Activated B cell treated with CpG ODN at 0.5 μM for 24 hours (primary cell): ENCODE results near the gene DEFB128. TPM values are rescaled to one million over a fixed set of nuclear protein-coding genes. Genes with fewer than 3 reads are reported as not detected.
A peak's percentile ranks its signal among the peaks of the same experiment; 100 is the strongest.

Source experiments
- ATAC-seq: fragments of 200-7000 bp; cut with Tn5 transposase; one replicate; pipeline ENCODE4 v1.10.0; 2021; ENCODE audit warnings: low read depth, mild to moderate bottlenecking, moderate library complexity
- CTCF ChIA-PET: fragments of 350-600 bp; sonication (Branson Sonifier 250); formaldehyde crosslinking; loops from one replicate; lab custom pipeline; 2021; ENCODE audit warnings: antibody characterized with exemption; lab: Charles Lee
- POLR2A ChIA-PET: fragments of 350-600 bp; sonication (Branson Sonifier 250); formaldehyde crosslinking; loops from one replicate; lab custom pipeline; 2021; ENCODE audit warnings: antibody characterized with exemption; lab: Charles Lee
- DNase-seq: peaks from one replicate; pipeline ENCODE4 v3.0.0; 2022
- H3K27ac Mint-ChIP-seq: one replicate; pipeline ENCODE4 v1.8.0; 2020; ENCODE audit warnings: mixed read lengths
- H3K27me3 Mint-ChIP-seq: one replicate; pipeline ENCODE4 v1.8.0; 2021; ENCODE audit warnings: mixed read lengths
- H3K36me3 Mint-ChIP-seq: one replicate; pipeline ENCODE4 v1.8.0; 2021; ENCODE audit warnings: low read depth, mixed read lengths
- H3K4me1 Mint-ChIP-seq: one replicate; pipeline ENCODE4 v1.8.0; 2021; ENCODE audit warnings: mixed read lengths
- H3K4me3 Mint-ChIP-seq: one replicate; pipeline ENCODE4 v1.8.0; 2020; ENCODE audit warnings: mild to moderate bottlenecking, mixed read lengths
- H3K9me3 Mint-ChIP-seq: one replicate; pipeline ENCODE4 v1.8.0; 2020; ENCODE audit warnings: mixed read lengths
- intact Hi-C: fragments of 100-400 bp; cut with micrococcal nuclease; formaldehyde crosslinking; loops from one replicate; pipeline ENCODE4 v1.15.1; 2024
- total RNA-seq: library from RNA; stranded (reverse); gene quantifications from 2 replicates; pipeline ENCODE4 v1.2.3, GENCODE V29; 2022
- TF ChIP-seq, protein P1 (sequence below): fragments of 200-600 bp; IDR thresholded peaks from one replicate; pipeline ENCODE4 v1.8.0; 2022; ENCODE audit warnings: antibody characterized with exemption, mild to moderate bottlenecking

DEFB128 gene
- total RNA-seq, result not detected in 2 replicates

GRCh38 chr20:189611-190010, at the start of gene DEFB128:
TSS of gene DEFB128 (minus strand) at chr20:189711. CDS start at chr20:189623, 88 bp downstream.
- H3K9me3 Mint-ChIP-seq, result peaks cover 10% of the 10 kb centered on the region
- intact Hi-C loops, result no loop called here
- no peaks in the 10 kb centered on the region for H3K36me3 Mint-ChIP-seq
- H3K27ac Mint-ChIP-seq, result no peak within 1 kb of the TSS
- TF ChIP-seq, protein P1, sequence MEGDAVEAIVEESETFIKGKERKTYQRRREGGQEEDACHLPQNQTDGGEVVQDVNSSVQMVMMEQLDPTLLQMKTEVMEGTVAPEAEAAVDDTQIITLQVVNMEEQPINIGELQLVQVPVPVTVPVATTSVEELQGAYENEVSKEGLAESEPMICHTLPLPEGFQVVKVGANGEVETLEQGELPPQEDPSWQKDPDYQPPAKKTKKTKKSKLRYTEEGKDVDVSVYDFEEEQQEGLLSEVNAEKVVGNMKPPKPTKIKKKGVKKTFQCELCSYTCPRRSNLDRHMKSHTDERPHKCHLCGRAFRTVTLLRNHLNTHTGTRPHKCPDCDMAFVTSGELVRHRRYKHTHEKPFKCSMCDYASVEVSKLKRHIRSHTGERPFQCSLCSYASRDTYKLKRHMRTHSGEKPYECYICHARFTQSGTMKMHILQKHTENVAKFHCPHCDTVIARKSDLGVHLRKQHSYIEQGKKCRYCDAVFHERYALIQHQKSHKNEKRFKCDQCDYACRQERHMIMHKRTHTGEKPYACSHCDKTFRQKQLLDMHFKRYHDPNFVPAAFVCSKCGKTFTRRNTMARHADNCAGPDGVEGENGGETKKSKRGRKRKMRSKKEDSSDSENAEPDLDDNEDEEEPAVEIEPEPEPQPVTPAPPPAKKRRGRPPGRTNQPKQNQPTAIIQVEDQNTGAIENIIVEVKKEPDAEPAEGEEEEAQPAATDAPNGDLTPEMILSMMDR, result no peak
- ChIA-PET POLR2A (no interaction called here), CTCF (no interaction called here)
- H3K27me3 Mint-ChIP-seq, result peaks cover 33% of the 10 kb centered on the region
- no peaks in the 10 kb centered on the region for H3K4me1 Mint-ChIP-seq
- H3K4me3 Mint-ChIP-seq, result no peak within 1 kb of the TSS
- DNase-seq, result no peak
- ATAC-seq, result no peak

GRCh38 chr20:237929-238328, 48.4 kb upstream of the DEFB128 start:
- Mint-ChIP-seq H3K4me1 (peaks cover 25% of the 10 kb centered on the region), H3K36me3 (no peaks in the 10 kb centered on the region), H3K27me3 (peaks cover 3% of the 10 kb centered on the region), H3K4me3 (peak overlapping the region; percentile 83), H3K27ac (peak overlapping the region; percentile 94), H3K9me3 (no peaks in the 10 kb centered on the region)
- ChIA-PET POLR2A (interaction anchor here (0.6 to 1.3 kb wide), 5 partner anchors 10 to 86 kb away, joined by 3 to 5 read pairs (median 3); partner anchors contain the start of gene DEFB129), CTCF (interaction anchor here (0.9 to 2.0 kb wide), 2 partner anchors 13 to 28 kb away, joined by 3 to 8 read pairs; no protein-coding TSS in a partner anchor)
- TF ChIP-seq, protein P1, result no peak
- ATAC-seq, result peak; percentile 69
- DNase-seq, result no peak
- intact Hi-C loops, result no loop called here

GRCh38 chr20:237489-237888, 48.0 kb upstream of the DEFB128 start:
- ATAC-seq (peak; percentile 86), DNase-seq (no peak)
- TF ChIP-seq, protein P1, result no peak
- H3K27me3 Mint-ChIP-seq, result peaks cover 3% of the 10 kb centered on the region
- intact Hi-C loops, result no loop called here
- peak overlapping the region; percentile 83 for H3K4me3 Mint-ChIP-seq
- no peaks in the 10 kb centered on the region for H3K9me3 Mint-ChIP-seq
- H3K36me3 Mint-ChIP-seq, result no peaks in the 10 kb centered on the region
- CTCF ChIA-PET, result interaction anchor here (0.9 to 2.0 kb wide), 2 partner anchors 12 to 29 kb away, joined by 3 to 8 read pairs; no protein-coding TSS in a partner anchor
- H3K27ac Mint-ChIP-seq, result peak overlapping the region; percentile 94
- peaks cover 25% of the 10 kb centered on the region for H3K4me1 Mint-ChIP-seq
- POLR2A ChIA-PET, result interaction anchor here (0.8 to 1.3 kb wide), 4 partner anchors 10 to 87 kb away, joined by 3 to 4 read pairs (median 3); partner anchors contain the start of gene DEFB129

GRCh38 chr20:235891-236290, 46.4 kb upstream of the DEFB128 start:
- Mint-ChIP-seq H3K4me3 (no peak overlapping the region), H3K27ac (no peak overlapping the region), H3K27me3 (no peaks in the 10 kb centered on the region), H3K36me3 (no peaks in the 10 kb centered on the region), H3K9me3 (no peaks in the 10 kb centered on the region), H3K4me1 (peaks cover 25% of the 10 kb centered on the region)
- DNase-seq (no peak), ATAC-seq (no peak)
- TF ChIP-seq, protein P1, result no peak
- ChIA-PET CTCF (no interaction called here), POLR2A (no interaction called here)
- intact Hi-C loops, result no loop called here

DNA sequence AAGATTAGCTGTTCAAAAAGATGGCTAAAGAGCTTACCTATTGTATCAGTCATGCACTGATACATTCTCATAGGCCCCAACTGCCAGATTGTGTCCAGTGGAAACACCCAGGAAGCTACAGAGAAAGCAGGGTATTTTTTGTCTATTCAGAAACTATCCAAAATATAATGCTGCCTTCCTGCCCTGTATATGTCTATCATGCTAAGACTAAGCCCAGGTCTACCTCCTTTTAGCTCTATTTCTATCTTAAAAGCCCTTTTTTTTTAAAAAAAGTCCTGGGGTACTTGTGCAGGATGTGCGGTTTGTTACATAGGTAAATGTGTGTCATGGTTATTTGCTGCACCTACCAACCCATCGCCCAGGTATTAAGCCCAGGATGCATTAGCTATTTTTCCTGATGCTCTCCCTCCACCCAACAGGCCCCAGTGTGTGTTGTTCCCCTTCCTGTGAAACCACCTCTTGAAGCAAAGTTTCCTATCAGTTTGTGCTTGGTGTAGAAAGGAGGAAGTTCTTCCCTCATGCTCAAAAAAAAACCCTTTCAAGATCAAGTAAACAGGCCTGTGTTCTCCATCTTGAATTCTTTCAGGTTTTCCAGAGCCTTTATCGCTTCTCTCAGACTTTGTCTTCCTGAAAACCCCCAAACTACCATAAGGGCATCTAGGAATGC, 38.1 kb upstream of the DEFB128 start:
- ATAC-seq (peak; percentile 47), DNase-seq (no peak)
- Mint-ChIP-seq H3K27ac (peak overlapping the region; percentile 85), H3K27me3 (no peaks in the 10 kb centered on the region), H3K4me1 (peaks cover 20% of the 10 kb centered on the region), H3K9me3 (no peaks in the 10 kb centered on the region), H3K4me3 (peak overlapping the region; percentile 12), H3K36me3 (no peaks in the 10 kb centered on the region)
- ChIA-PET CTCF (interaction anchor here (1.1 to 1.4 kb wide), 3 partner anchors 37 to 99 kb away, joined by 3 to 4 read pairs (median 3); no protein-coding TSS in a partner anchor), POLR2A (interaction anchor here (1.6 kb wide), 1 partner anchor 10 kb away, joined by 4 read pairs; no protein-coding TSS in a partner anchor)
- TF ChIP-seq, protein P1, result no peak
- intact Hi-C loops, result no loop called here
